ENCODE measurements around the gene EQTN.

EQTN gene

DNA sequence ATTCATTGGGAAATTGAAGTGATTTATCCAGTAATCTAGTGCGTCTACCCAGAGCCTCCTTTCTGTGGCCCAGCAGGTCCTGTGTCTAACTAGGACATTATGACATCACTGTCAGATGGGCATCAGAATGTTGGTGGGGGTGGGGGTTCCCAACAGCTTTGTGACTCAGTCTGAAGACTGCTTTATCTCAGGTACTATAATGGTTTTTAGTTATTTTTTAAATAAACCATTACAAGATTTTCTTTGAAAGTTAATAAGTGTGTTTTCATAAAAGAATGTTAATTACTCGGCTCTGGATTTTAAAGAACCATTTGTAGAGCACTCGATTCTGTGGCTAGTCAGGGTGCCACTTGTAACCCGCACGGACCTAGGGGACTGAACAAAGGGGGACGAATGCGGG is at the start of gene EQTN:
Gene EQTN (minus strand): TSS at position 101 of the 400 bp plus-strand sequence. CDS start 95 bp downstream, at position 6.
- no peak within 1 kb of the TSS for H3K27ac ChIP-seq
- TF ChIP-seq, protein P1, sequence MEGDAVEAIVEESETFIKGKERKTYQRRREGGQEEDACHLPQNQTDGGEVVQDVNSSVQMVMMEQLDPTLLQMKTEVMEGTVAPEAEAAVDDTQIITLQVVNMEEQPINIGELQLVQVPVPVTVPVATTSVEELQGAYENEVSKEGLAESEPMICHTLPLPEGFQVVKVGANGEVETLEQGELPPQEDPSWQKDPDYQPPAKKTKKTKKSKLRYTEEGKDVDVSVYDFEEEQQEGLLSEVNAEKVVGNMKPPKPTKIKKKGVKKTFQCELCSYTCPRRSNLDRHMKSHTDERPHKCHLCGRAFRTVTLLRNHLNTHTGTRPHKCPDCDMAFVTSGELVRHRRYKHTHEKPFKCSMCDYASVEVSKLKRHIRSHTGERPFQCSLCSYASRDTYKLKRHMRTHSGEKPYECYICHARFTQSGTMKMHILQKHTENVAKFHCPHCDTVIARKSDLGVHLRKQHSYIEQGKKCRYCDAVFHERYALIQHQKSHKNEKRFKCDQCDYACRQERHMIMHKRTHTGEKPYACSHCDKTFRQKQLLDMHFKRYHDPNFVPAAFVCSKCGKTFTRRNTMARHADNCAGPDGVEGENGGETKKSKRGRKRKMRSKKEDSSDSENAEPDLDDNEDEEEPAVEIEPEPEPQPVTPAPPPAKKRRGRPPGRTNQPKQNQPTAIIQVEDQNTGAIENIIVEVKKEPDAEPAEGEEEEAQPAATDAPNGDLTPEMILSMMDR (conservative IDR thresholded peaks at IDR 0.05), result no peak

DNA sequence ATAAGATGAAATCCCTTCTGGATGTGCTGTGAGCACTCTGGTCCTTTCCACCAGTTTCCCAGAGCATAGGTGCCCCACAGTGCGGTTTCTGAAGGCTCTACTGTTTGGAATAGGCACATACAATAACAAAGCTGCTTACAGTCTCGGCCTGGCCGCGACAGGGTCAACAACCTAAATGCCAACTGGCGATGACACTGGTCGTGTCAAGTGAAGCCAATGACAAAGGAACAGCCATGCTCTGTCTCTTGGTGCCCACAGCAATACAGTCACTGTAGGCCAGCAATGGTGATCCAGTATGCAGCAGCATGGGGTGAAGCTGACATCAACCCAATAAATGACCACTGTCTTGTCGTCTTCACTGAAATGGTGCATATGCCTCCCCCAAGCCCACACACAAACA is 47.8 kb upstream of the EQTN start:
- H3K27ac ChIP-seq, result no peak overlapping the region
- TF ChIP-seq, protein P1 (conservative IDR thresholded peaks at IDR 0.05), result no peak

DNA sequence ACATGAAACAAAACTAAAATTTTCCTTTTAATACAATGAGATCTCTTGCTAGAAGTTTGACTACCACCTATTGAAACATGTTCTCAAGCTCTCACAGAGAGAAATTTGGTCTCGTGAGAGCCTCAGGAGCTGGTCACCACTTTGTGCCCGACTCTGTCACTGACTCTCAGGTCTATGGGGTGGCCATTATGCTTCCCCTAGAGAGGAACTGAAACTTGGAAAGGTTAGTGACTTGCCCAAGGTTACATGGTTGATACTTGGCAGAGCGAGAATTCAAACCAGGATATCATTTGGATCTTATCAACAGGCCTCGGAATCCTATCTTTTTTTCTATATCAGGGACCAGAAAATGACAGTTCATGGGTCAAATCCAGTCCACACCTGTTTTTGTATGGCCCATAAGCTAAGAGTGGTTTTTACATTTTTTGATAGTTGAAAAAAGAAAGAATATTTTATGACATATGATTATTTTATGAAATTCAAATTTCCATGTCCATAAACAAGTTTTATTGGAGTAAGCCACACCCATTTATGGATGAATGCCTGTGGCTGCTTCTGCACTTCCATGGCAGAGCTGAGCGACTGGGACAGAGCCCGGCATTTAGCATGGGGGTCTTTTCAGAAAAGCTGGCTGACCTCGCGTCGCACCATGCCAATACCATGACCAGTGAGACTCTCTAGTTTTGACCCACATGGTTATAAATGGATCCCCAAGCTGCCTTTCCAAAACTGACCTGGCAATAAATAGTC is 44.8 kb upstream of the EQTN start:
- H3K27ac ChIP-seq, result no peak overlapping the region
- TF ChIP-seq, protein P1 (conservative IDR thresholded peaks at IDR 0.05), result no peak

DNA sequence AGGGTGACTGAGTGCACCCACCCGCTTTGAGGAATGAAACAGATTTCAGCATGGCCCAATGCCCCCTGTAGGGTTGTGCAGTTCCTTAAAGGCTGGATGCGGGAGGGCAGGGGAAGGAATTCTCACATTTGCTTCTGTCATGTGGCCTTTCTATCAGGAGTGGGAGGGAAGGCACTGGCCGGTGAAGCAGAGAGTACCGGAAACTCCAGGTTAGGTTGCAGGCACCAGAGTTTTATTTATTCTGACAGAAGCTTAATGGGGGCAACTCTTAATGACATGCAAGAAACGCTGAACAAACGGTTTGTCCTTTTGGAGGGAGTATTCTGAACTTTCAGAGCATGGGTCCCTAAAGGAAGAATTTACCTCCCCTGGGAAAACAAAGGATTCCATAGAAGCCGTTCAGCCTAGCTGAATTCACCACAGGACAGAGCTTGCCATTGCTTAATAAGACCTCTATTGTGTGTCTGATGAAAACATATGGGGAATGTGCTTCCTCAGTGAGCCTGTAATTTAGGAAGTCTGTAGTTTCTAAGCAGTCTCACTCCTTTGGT is 44.1 kb upstream of the EQTN start:
- TF ChIP-seq, protein P1 (conservative IDR thresholded peaks at IDR 0.05), result no peak
- no peak overlapping the region for H3K27ac ChIP-seq

DNA sequence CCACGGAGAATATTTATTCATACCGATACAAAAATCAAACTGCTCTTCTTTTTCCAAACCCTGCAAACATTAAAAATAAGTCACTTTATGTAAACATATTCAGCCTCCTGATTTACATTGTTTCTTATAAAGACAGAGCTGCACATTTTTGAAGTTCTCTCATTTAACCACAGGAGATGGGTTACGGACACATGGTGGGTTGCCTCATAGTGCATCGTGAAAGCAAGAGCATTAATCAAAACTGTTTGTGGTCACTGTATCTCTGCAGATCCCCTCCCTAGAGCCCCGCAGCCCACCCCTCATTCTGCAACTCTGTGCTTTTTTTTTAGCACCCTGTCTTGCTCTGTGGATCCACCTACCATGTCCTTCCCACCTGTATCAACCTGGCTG is 43.3 kb upstream of the EQTN start:
- TF ChIP-seq, protein P1 (conservative IDR thresholded peaks at IDR 0.05), result no peak

DNA sequence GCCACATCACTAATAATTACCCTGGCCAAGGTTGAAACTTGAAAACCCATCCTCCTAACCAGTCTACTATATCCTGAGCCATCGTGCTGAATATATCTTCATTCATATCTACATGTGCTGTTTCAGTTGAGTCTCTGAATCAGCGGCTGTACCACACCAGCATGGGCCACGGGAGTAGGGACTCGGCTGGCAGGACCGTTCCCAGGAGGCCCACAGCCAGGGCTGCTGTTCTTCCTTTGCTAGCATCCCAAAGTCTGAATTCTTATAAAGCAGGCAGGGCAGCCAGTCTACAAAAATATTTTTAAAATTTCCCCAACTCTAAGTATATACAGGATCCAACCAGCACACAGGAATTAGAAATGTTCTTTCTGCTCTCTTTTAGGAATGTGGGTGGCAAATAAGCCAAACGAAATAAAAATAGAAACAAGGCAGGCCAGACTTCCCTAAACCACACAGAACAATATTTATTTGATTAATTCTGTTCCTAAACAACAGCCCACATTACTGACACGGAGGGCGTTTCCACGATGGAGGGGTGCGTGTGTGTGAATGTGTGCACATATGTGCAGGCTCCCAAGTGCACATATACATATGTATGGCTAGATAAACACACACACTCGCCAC is 42.8 kb upstream of the EQTN start:
- no peak overlapping the region for H3K27ac ChIP-seq
- TF ChIP-seq, protein P1 (conservative IDR thresholded peaks at IDR 0.05), result no peak

More for the DNA sequence above, 43.3 kb upstream of the EQTN start:
- H3K27ac ChIP-seq, result no peak overlapping the region

DNA sequence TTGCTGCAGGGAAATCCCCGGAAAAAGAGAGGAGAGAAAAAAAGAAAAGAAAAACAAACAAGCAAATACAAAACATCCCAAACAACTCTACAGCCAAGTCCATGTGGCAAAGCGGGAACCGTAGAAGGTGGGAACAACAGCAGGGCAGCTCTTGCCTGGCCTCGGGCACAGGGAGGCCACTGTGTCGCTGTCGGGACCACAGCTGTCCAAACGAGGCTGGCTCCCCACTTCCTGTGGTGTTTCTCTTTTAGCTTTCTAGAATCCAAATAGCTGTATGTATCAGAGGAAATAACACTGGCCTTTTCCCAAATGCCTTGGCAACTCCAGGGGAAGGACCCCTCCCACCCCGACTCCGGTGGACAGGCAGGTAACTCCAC is 41.6 kb upstream of the EQTN start:
- TF ChIP-seq, protein P1 (conservative IDR thresholded peaks at IDR 0.05), result no peak
- H3K27ac ChIP-seq, result no peak overlapping the region
